NCI-H2107 treated with DMSO at 0.1 percent for 48 hours (cell line): ENCODE results near the gene CLIC3.

Experiments
- DNase-seq: peaks from one replicate; lab custom pipeline; 2025; ENCODE audit not compliant: unreplicated experiment; lab: John Stamatoyannopoulos, UW

Gene CLIC3

GRCh38 chr9:136982232-136983051, 13.9 kb downstream of the CLIC3 start, which contains the start of gene LCNL1:
LCNL1 (plus strand) TSS chr9:136982993; CDS start chr9:136983587, 594 bp downstream.
- no peak for DNase-seq

- no peak for DNase-seq
These were observed 14.7 kb downstream of the CLIC3 start for GRCh38 chr9:136981588-136982231.

- no peak for DNase-seq
These were observed 15.5 kb downstream of the CLIC3 start for GRCh38 chr9:136980669-136981478.

- no peak for DNase-seq
These were observed 16.4 kb downstream of the CLIC3 start for GRCh38 chr9:136979769-136980587.

- DNase-seq = no peak
These were observed 17.4 kb downstream of the CLIC3 start for GRCh38 chr9:136978865-136979544.

- DNase-seq = no peak
These were observed 18.1 kb downstream of the CLIC3 start for GRCh38 chr9:136978073-136978864.

- no peak for DNase-seq
These were observed 18.7 kb downstream of the CLIC3 start for GRCh38 chr9:136977649-136978072.

GRCh38 chr9:136977223-136977622, 19.1 kb downstream of the CLIC3 start, which contains the start of gene PTGDS:
PTGDS (plus strand) TSS chr9:136977504; CDS start chr9:136977579, 75 bp downstream.
- no peak for DNase-seq

- no peak for DNase-seq
These were observed 20.7 kb downstream of the CLIC3 start for GRCh38 chr9:136975644-136976043.

- DNase-seq = no peak
These were observed 21.4 kb downstream of the CLIC3 start for GRCh38 chr9:136974817-136975535.

- DNase-seq = no peak
These were observed 22.4 kb downstream of the CLIC3 start for GRCh38 chr9:136973618-136974617.

GRCh38 chr9:136972743-136973142, 23.6 kb downstream of the CLIC3 start:
- no peak for DNase-seq

- DNase-seq = no peak
These were observed 24.0 kb downstream of the CLIC3 start for GRCh38 chr9:136972335-136972734.

GRCh38 chr9:136971746-136972145, 24.6 kb downstream of the CLIC3 start:
- DNase-seq = no peak

GRCh38 chr9:136970361-136970760, 26.0 kb downstream of the CLIC3 start:
- no peak for DNase-seq

- no peak for DNase-seq
These were observed 26.6 kb downstream of the CLIC3 start for GRCh38 chr9:136969774-136970173.

- DNase-seq = no peak
These were observed 27.2 kb downstream of the CLIC3 start for GRCh38 chr9:136969150-136969549.
